ENCODE data around the gene KCNH1. TPM values are rescaled to one million over a fixed set of nuclear protein-coding genes. Genes with fewer than 3 reads are reported as not detected.
"Not testable (repeated sequence)": the region's sequence is repeated elsewhere in the genome, so short reads cannot be mapped to it uniquely, and the experiment has no call there.

The KCNH1 gene
- polyA plus RNA-seq, 4 donors: 0.14 to 0.32 (median 0.21) TPM

DNA sequence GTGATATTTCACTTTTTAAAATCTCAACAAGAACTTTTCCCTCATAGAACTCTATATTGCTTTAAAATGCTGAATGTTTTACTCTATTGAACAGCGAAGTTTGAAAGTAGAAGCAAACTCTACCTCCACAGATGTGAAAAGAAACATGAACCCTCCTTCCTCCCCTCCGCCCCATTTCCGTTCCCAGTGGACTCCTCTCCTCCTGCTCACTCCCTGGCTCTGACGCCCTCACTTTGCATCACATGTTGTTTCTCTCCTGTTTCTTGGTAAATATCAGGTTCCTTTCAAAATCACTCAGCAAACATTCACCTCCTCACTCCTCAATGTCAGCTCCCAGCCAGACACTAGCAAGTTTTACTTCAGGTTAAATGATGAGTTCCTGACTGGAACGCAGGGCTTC is 34.6 kb downstream of the KCNH1 start:
- no peak for DNase-seq (ENCODE audit: low read depth in 4 of 4, low spot score in 3 of 4)

DNA sequence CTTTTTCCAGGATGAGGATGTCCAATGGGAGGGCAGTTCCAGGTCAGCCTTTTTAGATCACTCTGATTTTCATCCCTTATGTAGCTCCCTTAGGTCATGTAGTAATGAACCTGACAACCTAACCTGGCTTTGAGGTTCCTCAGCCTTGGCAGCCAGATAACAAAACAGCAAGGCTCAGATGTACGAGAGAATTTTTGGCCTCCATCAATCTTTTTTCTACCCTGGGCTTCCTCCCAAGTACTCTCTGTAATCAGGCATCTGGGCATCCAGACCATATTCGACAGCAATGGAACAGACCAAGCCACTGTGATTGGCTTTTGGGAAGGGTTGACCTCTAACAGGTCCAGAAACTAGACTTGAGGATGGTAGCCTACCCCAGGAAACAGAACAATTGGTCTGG is 38.6 kb downstream of the KCNH1 start:
- no peak for DNase-seq (ENCODE audit: low read depth in 4 of 4, low spot score in 3 of 4)

- DNase-seq (ENCODE audit: low read depth in 4 of 4, low spot score in 3 of 4): no peak
Observed at GRCh38 chr1:211092955-211093354, 41.0 kb downstream of the KCNH1 start.

- DNase-seq (ENCODE audit: low read depth in 4 of 4, low spot score in 3 of 4): no peak
Observed at GRCh38 chr1:211091867-211092266, 42.1 kb downstream of the KCNH1 start.

DNA sequence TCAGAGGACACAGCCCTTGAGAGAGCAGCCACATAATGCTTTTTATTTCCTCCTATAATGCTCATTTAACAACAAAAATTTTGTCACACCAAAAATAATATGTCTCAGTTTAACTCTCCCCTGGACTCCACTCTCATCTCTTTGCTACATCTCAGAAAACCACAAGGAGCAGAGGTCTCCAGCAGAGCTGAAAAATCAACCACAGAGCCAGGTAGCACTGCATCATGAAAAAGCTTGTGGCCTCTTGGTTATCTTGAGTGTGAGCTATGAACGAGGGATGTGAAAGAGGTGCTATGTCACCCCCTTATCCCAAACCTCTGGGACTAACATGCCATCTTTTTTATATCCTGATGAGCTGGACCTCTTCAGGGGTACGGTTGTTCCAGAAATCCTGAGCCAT is 44.4 kb downstream of the KCNH1 start:
- DNase-seq (ENCODE audit: low read depth in 4 of 4, low spot score in 3 of 4): no peak

- DNase-seq (ENCODE audit: low read depth in 4 of 4, low spot score in 3 of 4): no peak
Observed at GRCh38 chr1:211088156-211088555, 45.8 kb downstream of the KCNH1 start.

DNA sequence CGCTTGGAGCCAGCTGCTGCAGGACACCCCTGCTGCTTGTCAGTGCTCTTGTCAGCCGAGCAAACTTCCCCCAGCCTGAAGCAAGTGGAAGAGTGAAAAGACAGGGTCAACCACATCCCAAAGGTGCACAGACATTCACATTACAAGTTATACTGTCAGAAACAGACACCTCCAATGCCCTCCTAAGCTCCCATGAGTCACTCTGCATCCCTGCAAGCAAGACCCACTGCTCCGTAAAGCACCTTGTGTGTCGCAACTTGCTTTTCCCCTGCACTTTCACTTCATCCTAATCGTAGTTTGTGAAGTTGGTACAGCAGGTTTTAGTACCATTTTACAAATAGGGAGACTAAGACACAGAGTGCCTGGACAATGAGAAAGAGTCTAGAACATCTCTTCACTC is 51.1 kb downstream of the KCNH1 start:
- no peak for DNase-seq (ENCODE audit: low read depth in 4 of 4, low spot score in 3 of 4)

DNA sequence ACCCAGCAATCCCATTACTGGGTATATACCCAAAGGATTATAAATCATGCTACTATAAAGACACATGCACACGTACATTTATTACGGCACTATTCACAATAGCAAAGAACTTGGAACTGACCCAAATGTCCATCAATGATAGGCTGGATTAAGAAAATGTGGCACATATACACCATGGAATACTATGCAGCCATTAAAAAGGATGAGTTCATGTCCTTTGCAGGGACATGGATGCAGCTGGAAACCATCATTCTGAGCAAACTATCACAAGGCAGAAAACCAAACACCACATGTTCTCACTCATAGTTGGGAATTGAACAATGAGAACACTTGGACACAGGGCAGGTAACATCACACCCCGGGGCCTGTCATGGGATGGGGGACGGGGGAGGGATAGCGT is 52.5 kb downstream of the KCNH1 start:
- not testable (repeated sequence) for DNase-seq (ENCODE audit: low read depth in 4 of 4, low spot score in 3 of 4)

- DNase-seq (ENCODE audit: low read depth in 4 of 4, low spot score in 3 of 4): no peak
Observed at GRCh38 chr1:211068976-211069375, 65.0 kb downstream of the KCNH1 start.

DNA sequence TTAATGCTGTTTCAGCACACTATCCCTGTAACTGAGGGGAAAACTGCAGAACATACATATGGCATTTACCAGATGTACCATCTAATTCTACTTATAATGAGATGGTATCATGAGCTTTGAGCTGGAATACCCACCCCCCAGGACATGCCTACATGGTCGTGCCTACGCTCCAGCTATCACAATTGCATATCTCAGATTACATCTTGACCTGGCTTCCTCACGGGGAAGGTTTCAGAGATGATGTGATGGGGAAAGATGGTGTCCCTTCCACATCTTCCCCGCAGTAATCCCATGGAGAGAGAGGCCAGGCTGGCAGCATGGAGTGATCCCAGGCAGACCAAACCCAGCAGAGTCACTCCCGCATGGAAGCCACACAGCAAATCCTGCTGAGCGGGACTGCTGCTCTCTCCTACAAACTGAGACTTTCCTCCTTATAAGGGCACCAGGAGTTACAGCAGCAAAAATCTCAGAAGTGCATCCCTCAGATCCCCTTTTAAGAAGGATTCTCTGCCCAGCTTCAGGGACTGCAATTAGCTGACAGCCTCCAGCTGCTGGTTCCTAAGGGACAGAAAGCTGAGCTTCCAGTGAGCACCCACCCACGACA is 67.1 kb downstream of the KCNH1 start:
- no peak for DNase-seq (ENCODE audit: low read depth in 4 of 4, low spot score in 3 of 4)

GRCh38 chr1:211041838-211042237 is 92.1 kb downstream of the KCNH1 start:
- DNase-seq (ENCODE audit: low read depth in 4 of 4, low spot score in 3 of 4): not testable (repeated sequence)

DNA sequence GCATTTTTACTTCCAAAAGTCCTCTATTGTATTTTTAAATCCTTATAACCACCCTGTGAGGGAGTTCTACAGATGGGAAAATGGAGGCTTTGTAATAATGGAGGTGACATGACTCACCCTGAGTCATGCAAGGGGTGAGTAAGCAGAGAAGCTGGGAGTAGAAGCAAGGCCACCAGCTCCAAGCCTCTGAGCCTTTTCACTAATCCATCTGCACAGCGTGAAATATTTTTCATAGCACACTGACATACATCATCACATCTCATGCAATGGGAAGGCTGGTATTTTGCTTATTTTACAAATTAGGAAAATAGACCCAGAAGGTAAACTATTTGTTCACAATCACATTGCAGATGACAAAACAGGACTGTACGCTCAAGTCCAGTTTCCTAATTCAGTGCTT is 96.9 kb downstream of the KCNH1 start:
- no peak for DNase-seq (ENCODE audit: low read depth in 4 of 4, low spot score in 3 of 4)

DNA sequence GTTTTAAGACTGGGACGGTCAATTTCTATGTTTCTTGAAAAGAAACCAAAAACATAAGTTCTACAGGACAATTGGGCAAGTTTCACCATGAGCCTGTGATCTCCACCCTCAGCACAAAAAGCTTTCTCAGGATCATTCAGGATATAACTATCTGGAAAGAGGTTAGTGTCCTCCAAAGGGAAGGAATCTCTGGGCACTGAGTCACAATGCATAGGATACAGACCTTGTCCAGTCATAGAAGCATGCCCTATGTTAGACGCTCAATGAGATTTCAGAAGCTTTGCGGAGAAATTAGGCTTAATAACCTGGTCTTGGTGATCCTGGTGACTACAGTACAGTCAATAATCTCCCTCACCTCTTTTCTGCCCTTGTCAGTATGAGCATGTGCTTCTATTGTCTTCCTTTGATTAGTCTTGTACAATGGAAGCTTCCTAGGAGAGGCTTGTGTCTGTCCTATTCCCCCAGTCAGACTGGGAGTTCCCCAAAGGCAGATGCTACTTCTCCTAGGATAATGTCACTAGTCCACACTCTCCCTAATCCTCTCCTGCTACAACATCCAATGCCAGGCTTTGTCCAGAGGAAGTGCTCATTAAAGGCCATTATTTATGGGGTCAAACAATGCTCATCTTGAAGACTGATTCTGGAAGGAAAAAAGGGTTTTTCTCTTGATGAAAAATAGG is 97.4 kb downstream of the KCNH1 start:
- no peak for DNase-seq (ENCODE audit: low read depth in 4 of 4, low spot score in 3 of 4)

DNA sequence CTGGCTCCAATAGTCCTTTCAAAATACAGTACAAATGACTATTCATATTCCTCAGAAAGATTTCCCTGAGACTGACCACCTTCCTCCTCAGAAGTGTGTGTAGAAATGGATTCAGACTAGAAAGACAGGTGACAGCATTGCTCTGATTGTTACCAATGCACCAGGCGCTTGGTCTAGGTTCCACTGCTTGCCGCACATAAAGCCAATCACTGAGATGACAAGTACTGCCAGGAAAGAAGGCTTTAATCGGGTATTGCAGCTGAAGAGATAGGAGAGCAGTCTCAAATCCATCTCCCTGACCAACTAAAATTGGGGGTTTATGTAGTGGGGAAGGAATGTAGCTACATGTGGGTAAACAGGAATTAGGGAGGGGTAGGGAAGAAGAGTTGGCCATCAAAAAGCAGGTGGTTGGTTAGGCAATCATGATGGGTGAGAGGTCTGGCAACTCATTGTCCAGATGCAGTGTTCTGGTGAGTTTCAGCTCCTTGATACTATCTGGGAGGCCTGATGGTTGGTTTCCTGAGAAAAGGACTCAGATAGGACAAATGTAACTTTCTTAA is 98.0 kb downstream of the KCNH1 start:
- no peak for DNase-seq (ENCODE audit: low read depth in 4 of 4, low spot score in 3 of 4)

DNA sequence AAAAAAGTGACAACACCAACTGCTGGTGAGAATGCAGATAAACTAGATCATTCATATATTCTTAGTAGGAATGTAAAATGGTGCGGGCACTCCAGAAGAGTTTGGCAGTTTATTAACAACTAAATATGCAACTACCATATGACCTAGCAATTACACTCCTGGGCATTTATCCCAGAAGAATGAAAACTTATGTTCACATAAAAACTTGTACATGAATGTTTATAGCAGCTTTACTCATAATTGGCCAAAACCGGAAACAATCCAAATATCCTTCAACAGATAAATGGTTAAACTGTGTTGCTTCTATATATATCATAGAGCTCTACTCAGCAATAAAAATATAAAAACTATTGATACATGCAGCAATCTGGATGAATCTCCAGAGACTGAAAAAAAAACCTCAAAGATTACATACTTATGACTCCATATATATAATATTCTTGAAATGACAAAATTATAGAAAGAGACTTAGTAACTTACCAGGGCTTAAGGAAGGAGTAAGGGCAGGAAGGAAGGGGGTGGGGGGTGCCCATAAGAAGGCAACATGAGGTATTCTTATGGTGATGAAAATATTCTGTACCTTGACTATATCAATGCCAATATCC is 99.9 kb downstream of the KCNH1 start:
- no peak for DNase-seq (ENCODE audit: low read depth in 4 of 4, low spot score in 3 of 4)

GRCh38 chr1:211024901-211025300 is 109.0 kb downstream of the KCNH1 start:
- DNase-seq (ENCODE audit: low read depth in 4 of 4, low spot score in 3 of 4): no peak

DNA sequence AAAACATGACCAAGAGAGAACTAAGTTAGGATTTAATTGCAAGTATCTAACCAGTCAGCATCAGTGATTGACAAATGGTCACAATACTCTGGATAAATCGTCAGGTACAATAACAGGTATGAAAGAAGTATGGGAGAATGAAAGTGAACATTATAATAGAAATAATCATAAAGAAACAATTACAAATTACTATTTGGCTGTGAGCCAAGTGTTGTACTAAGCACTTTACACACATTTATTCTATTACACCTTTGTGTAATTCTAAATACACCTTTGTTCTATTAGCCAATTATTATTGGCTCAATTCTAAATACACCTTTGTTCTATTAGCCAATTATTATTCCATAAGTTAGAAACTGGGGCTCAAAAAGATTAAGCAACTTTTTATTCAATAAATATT is 114.7 kb downstream of the KCNH1 start:
- DNase-seq (ENCODE audit: low read depth in 4 of 4, low spot score in 3 of 4): no peak

DNA sequence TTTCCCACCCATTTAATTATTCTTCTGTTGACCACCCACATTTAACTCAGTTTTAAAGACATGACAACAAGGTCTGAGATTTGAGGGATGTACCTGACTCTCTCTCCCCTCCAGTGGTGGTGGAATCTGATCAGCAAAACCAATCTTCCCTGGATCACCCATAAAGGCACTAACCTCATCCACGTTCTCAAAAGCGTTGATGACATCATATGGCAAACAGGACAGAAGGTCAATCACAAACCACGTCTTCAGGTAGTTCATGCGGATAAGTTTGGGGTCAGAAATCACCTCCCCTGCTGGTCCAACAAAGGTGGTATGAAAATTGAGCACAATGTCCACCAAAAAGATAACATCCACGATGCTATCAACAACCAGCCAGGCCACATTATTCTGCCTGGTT is 115.3 kb downstream of the KCNH1 start:
- no peak for DNase-seq (ENCODE audit: low read depth in 4 of 4, low spot score in 3 of 4)

DNA sequence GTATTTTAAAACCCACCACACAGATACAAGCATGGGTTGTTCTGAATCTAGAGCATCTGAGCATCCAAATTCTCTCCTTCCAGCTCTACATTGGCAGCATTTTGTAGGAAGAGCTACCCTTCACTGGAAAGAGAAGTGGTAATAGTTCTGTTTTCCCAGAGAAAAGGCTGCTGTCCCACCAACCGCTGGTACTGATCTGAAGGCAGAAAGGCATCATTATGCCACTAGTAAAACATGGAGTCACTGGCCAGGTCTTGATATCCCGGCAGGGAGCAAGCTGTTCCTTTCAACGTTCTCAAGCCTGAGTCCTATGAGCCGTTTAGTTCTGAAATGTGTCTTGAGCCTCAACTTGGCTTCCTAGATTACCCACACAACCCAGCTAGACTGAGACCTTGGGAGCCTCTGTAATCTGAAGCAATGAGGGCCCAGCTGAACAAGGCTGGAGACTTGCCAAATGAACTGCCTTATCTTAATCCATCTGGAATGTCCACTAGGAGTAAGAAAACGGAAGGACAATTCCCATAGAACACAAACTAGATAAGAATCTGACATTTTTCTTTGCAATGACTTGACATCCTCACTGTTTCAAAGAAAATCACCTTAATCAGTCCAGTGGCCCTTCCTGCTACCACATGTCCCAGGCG is 116.8 kb downstream of the KCNH1 start:
- no peak for DNase-seq (ENCODE audit: low read depth in 4 of 4, low spot score in 3 of 4)

GRCh38 chr1:211014275-211014674 is 119.7 kb downstream of the KCNH1 start:
- no peak for DNase-seq (ENCODE audit: low read depth in 4 of 4, low spot score in 3 of 4)

Measured in right renal pelvis (tissue), 4 donors.